HEK293 (cell line): ENCODE measurements around the gene CCNY.

ENCODE experiments used
- CTCF ChIA-PET: fragments of 350-600 bp; formaldehyde crosslinking; extraction: SDS; loops from one replicate; lab custom pipeline; 2021; ENCODE audit warnings: antibody characterized with exemption; lab: Yijun Ruan, JAX
- POLR2A ChIA-PET: fragments of 300-600 bp; formaldehyde crosslinking; extraction: SDS; loops from one replicate; lab custom pipeline; 2020; ENCODE audit warnings: antibody characterized with exemption, inconsistent platforms; lab: Yijun Ruan, JAX
- H3K27ac ChIP-seq: fragments of 200-500 bp; sonication (Bioruptor generic); 2 replicates; pipeline ENCODE4 v1.5.1; 2014; ENCODE audit warnings: low read depth, low read length, control low read depth, inconsistent platforms; ENCODE audit errors: extremely low read depth
- H3K36me3 ChIP-seq, 2 experiments: fragments of 200-500 bp in 1 of 2; sonication (Bioruptor generic) in 1 of 2; 1 replicate in 1 of 2; 2 replicates in 1 of 2; pipeline ENCODE4 v1.5.1; 2014 to 2017; ENCODE audit warnings: inconsistent platforms in 2 of 2, low read length in 2 of 2; ENCODE audit not compliant: control insufficient read depth in 2 of 2, insufficient read depth in 1 of 2
- H3K4me1 ChIP-seq: fragments of 200-500 bp; sonication (Bioruptor generic); 2 replicates; pipeline ENCODE4 v1.5.1; 2014; ENCODE audit warnings: mild to moderate bottlenecking, low read length, inconsistent platforms; ENCODE audit not compliant: control insufficient read depth, insufficient read depth
- H3K4me3 ChIP-seq: 2 replicates; pipeline ENCODE4 v1.5.1; 2011; ENCODE audit warnings: low read depth, mild to moderate bottlenecking, control low read depth, low read length, moderate library complexity
- H3K9me3 ChIP-seq: fragments of 200-500 bp; sonication (Bioruptor generic); 2 replicates; pipeline ENCODE4 v1.5.1; 2014; ENCODE audit warnings: low read depth, low read length, inconsistent platforms; ENCODE audit not compliant: control insufficient read depth, insufficient read depth
- CTCF ChIP-seq: fragments of 450-650 bp; formaldehyde crosslinking; IDR thresholded peaks from 2 replicates; pipeline ENCODE4 v1.5.1; 2016; ENCODE audit warnings: missing biosample characterization, missing genetic modification characterization
- EGR2 ChIP-seq: fragments of 450-650 bp; formaldehyde crosslinking; IDR thresholded peaks from 2 replicates; pipeline ENCODE4 v1.5.1; 2016; ENCODE audit warnings: low read depth, missing biosample characterization, missing genetic modification characterization
- KLF10 ChIP-seq: fragments of 450-650 bp; IDR thresholded peaks from 2 replicates; pipeline ENCODE4 v1.5.1; 2018; ENCODE audit warnings: missing biosample characterization, mild to moderate bottlenecking, missing genetic modification characterization
- KLF7 ChIP-seq: fragments of 450-650 bp; formaldehyde crosslinking; IDR thresholded peaks from 2 replicates; pipeline ENCODE4 v1.5.1; 2016; ENCODE audit warnings: missing biosample characterization, missing genetic modification characterization, borderline replicate concordance
- KLF9 ChIP-seq: fragments of 450-650 bp; formaldehyde crosslinking; IDR thresholded peaks from 2 replicates; pipeline ENCODE4 v1.5.1; 2016; ENCODE audit warnings: missing biosample characterization, missing genetic modification characterization, low read depth
- PATZ1 ChIP-seq: fragments of 450-650 bp; formaldehyde crosslinking; IDR thresholded peaks from 2 replicates; pipeline ENCODE4 v1.5.1; 2016; ENCODE audit warnings: missing biosample characterization, missing genetic modification characterization
- PRDM10 ChIP-seq: fragments of 450-650 bp; formaldehyde crosslinking; IDR thresholded peaks from 2 replicates; pipeline ENCODE4 v1.5.1; 2016; ENCODE audit warnings: missing biosample characterization, missing genetic modification characterization
- SCRT2 ChIP-seq: fragments of 450-650 bp; formaldehyde crosslinking; IDR thresholded peaks from 2 replicates; pipeline ENCODE4 v1.5.1; 2016; ENCODE audit warnings: missing biosample characterization, missing genetic modification characterization
- TRIM28 ChIP-seq: IDR thresholded peaks from 2 replicates; pipeline ENCODE4 v1.6.1; 2011; ENCODE audit warnings: low read length, control low read depth, borderline replicate concordance
- ZBTB17 ChIP-seq: fragments of 450-650 bp; formaldehyde crosslinking; IDR thresholded peaks from 2 replicates; pipeline ENCODE4 v1.5.1; 2016; ENCODE audit warnings: missing biosample characterization, missing genetic modification characterization
- ZBTB8A ChIP-seq: fragments of 450-650 bp; formaldehyde crosslinking; IDR thresholded peaks from 2 replicates; pipeline ENCODE4 v1.5.1; 2016; ENCODE audit warnings: missing biosample characterization, missing genetic modification characterization
- ZNF10 ChIP-seq: fragments of 450-650 bp; formaldehyde crosslinking; IDR thresholded peaks from 2 replicates; pipeline ENCODE4 v1.5.1; 2017; ENCODE audit warnings: missing biosample characterization, missing genetic modification characterization
- ZNF155 ChIP-seq: fragments of 450-650 bp; formaldehyde crosslinking; IDR thresholded peaks from 2 replicates; pipeline ENCODE4 v1.5.1; 2016; ENCODE audit warnings: missing biosample characterization, missing genetic modification characterization
- ZNF157 ChIP-seq: fragments of 450-650 bp; formaldehyde crosslinking; IDR thresholded peaks from 2 replicates; pipeline ENCODE4 v1.5.1; 2016; ENCODE audit warnings: missing biosample characterization, missing genetic modification characterization
- ZNF2 ChIP-seq: fragments of 450-650 bp; formaldehyde crosslinking; IDR thresholded peaks from 2 replicates; pipeline ENCODE4 v1.5.1; 2016; ENCODE audit warnings: missing biosample characterization, missing genetic modification characterization
- ZNF266 ChIP-seq: fragments of 450-650 bp; formaldehyde crosslinking; IDR thresholded peaks from 2 replicates; pipeline ENCODE4 v1.5.1; 2016; ENCODE audit warnings: missing biosample characterization, missing genetic modification characterization, low read depth
- ZNF335 ChIP-seq: fragments of 450-650 bp; formaldehyde crosslinking; conservative IDR thresholded peaks from 2 replicates; pipeline ENCODE4 v1.5.1; 2016; ENCODE audit warnings: missing biosample characterization, missing genetic modification characterization
- ZNF394 ChIP-seq: fragments of 450-650 bp; formaldehyde crosslinking; IDR thresholded peaks from 2 replicates; pipeline ENCODE4 v1.5.1; 2016; ENCODE audit warnings: missing biosample characterization, missing genetic modification characterization, mild to moderate bottlenecking, moderate library complexity, borderline replicate concordance
- ZNF416 ChIP-seq: fragments of 450-650 bp; formaldehyde crosslinking; IDR thresholded peaks from 2 replicates; pipeline ENCODE4 v1.5.1; 2016; ENCODE audit warnings: missing biosample characterization, missing genetic modification characterization
- ZNF529 ChIP-seq: fragments of 450-650 bp; formaldehyde crosslinking; IDR thresholded peaks from 2 replicates; pipeline ENCODE4 v1.5.1; 2017; ENCODE audit warnings: missing genetic modification characterization, missing biosample characterization; ENCODE audit not compliant: insufficient replicate concordance
- ZNF530 ChIP-seq: fragments of 450-650 bp; formaldehyde crosslinking; IDR thresholded peaks from 2 replicates; pipeline ENCODE4 v1.5.1; 2016; ENCODE audit warnings: low read depth, missing biosample characterization, missing genetic modification characterization
- ZNF558 ChIP-seq: fragments of 450-650 bp; formaldehyde crosslinking; IDR thresholded peaks from 2 replicates; pipeline ENCODE4 v1.5.1; 2016; ENCODE audit warnings: missing biosample characterization, missing genetic modification characterization
- ZNF571 ChIP-seq: fragments of 450-650 bp; formaldehyde crosslinking; IDR thresholded peaks from 2 replicates; pipeline ENCODE4 v1.5.0; 2017; ENCODE audit warnings: missing biosample characterization, missing genetic modification characterization
- ZNF600 ChIP-seq: fragments of 450-650 bp; formaldehyde crosslinking; IDR thresholded peaks from 2 replicates; pipeline ENCODE4 v1.5.1; 2016; ENCODE audit warnings: missing biosample characterization, missing genetic modification characterization
- ZNF664 ChIP-seq: fragments of 450-650 bp; formaldehyde crosslinking; IDR thresholded peaks from 2 replicates; pipeline ENCODE4 v1.5.1; 2016; ENCODE audit warnings: missing biosample characterization, missing genetic modification characterization
- ZNF707 ChIP-seq: fragments of 450-650 bp; formaldehyde crosslinking; IDR thresholded peaks from 2 replicates; pipeline ENCODE4 v1.5.1; 2016; ENCODE audit warnings: missing biosample characterization, missing genetic modification characterization
- ZNF792 ChIP-seq: fragments of 450-650 bp; formaldehyde crosslinking; IDR thresholded peaks from 2 replicates; pipeline ENCODE4 v1.5.1; 2016; ENCODE audit warnings: missing biosample characterization, missing genetic modification characterization

CCNY gene

GRCh38 chr10:35497909-35498308 is 161.6 kb downstream of the CCNY start:
- TF ChIP-seq KLF10, result no peak
- TF ChIP-seq ZNF530, result no peak
- TF ChIP-seq EGR2 (tag by site-specific recombination), result no peak
- peak; percentile 72 for TF ChIP-seq SCRT2
- TF ChIP-seq ZBTB8A (tag by site-specific recombination), result no peak
- Histone ChIP-seq H3K4me1 (peaks cover 16% of the 10 kb centered on the region), H3K36me3 (no peaks in the 10 kb centered on the region), H3K9me3 (no peaks in the 10 kb centered on the region), H3K27ac (no peak overlapping the region), H3K4me3 (no peak overlapping the region)
- CTCF ChIA-PET, result interaction anchor here (0.6 kb wide), 1 partner anchor 1393 kb away, joined by 3 read pairs; no protein-coding TSS in a partner anchor
- POLR2A ChIA-PET, result no interaction called here

- H3K36me3 ChIP-seq, result no peaks in the 10 kb centered on the region
- no peaks in the 10 kb centered on the region for H3K9me3 ChIP-seq
- H3K27ac ChIP-seq, result no peak overlapping the region
- POLR2A ChIA-PET, result no interaction called here
- TF ChIP-seq ZNF664 (tag by site-specific recombination), result no peak
- TF ChIP-seq ZNF558 (tag by site-specific recombination), result no peak
- no peak for TF ChIP-seq ZNF571
- no peak for TF ChIP-seq ZNF529
- TF ChIP-seq ZNF416, result no peak
- TF ChIP-seq KLF7 (tag by site-specific recombination), result no peak
- no peak for TF ChIP-seq ZNF335 (tag by site-specific recombination)
- TF ChIP-seq KLF9, result no peak
- TF ChIP-seq ZNF155, result no peak
- TF ChIP-seq ZBTB17 (tag by site-specific recombination), result no peak
- H3K4me3 ChIP-seq, result no peak overlapping the region
- H3K4me1 ChIP-seq, result peaks cover 9% of the 10 kb centered on the region
- CTCF ChIA-PET, result interaction anchor here (0.7 kb wide), 1 partner anchor 75 kb away, joined by 4 read pairs; no protein-coding TSS in a partner anchor
Measured at GRCh38 chr10:35498693-35499092, 162.4 kb downstream of the CCNY start.

- Histone ChIP-seq H3K4me1 (no peaks in the 10 kb centered on the region), H3K9me3 (no peaks in the 10 kb centered on the region), H3K36me3 (no peaks in the 10 kb centered on the region), H3K4me3 (no peak overlapping the region), H3K27ac (no peak overlapping the region)
- POLR2A ChIA-PET, result no interaction called here
- TF ChIP-seq ZNF10 (no peak), CTCF (tag by site-specific recombination) (no peak), ZNF157 (tag by site-specific recombination) (no peak), ZNF792 (tag by site-specific recombination) (no peak), KLF9 (no peak), TRIM28 (no peak), ZNF2 (tag by site-specific recombination) (no peak), ZBTB8A (tag by site-specific recombination) (no peak), ZNF600 (tag by site-specific recombination) (no peak), ZNF266 (tag by site-specific recombination) (no peak), ZNF394 (tag by site-specific recombination) (no peak), PRDM10 (tag by site-specific recombination) (no peak), PATZ1 (tag by site-specific recombination) (no peak), ZNF529 (no peak), ZNF707 (tag by site-specific recombination) (no peak)
- TF ChIP-seq, all 188 proteins: peak for 0
- CTCF ChIA-PET, result interaction anchor here (0.7 to 0.8 kb wide), 3 partner anchors 10 to 155 kb away, joined by 3 to 4 read pairs (median 3); no protein-coding TSS in a partner anchor
Measured at GRCh38 chr10:35501923-35502322, 165.6 kb downstream of the CCNY start.
